ENCODE data around the gene PTCRA. TPM values are rescaled to one million over a fixed set of nuclear protein-coding genes. Genes with fewer than 3 reads are reported as not detected.

Gene PTCRA
- total RNA-seq, 1 donor from 2014 or later, result not detected

- DNase-seq, result no peak
These were observed 59.2 kb downstream of the PTCRA start for GRCh38 chr6:42974919-42975505.

Other genes starting within 250 kb of the PTCRA start
- 2.8 TPM for gene PRPH2, start 193.5 kb upstream of the PTCRA start, total RNA-seq
- gene TBCC, start 169.9 kb upstream of the PTCRA start, total RNA-seq, result 20.8 TPM
- 10.6 TPM for gene BICRAL, start 134.0 kb upstream of the PTCRA start, total RNA-seq
- 88.3 TPM for gene RPL7L1, start 36.4 kb upstream of the PTCRA start, total RNA-seq
- 18.1 TPM for gene CNPY3, start 13.4 kb downstream of the PTCRA start, total RNA-seq
- gene GNMT, start 44.7 kb downstream of the PTCRA start, total RNA-seq, result 0.20 TPM
- 13.1 TPM for gene PEX6, start 63.1 kb downstream of the PTCRA start, total RNA-seq
- 23.8 TPM for gene PPP2R5D, start 68.5 kb downstream of the PTCRA start, total RNA-seq
- gene MEA1, start 97.9 kb downstream of the PTCRA start, total RNA-seq, result 28.9 TPM
- gene KLHDC3, start 98.2 kb downstream of the PTCRA start, total RNA-seq, result 82.3 TPM
- gene RRP36, start 105.6 kb downstream of the PTCRA start, total RNA-seq, result 36.2 TPM
- 20.3 TPM for gene CUL7, start 137.8 kb downstream of the PTCRA start, total RNA-seq
- 17.3 TPM for gene MRPL2, start 143.4 kb downstream of the PTCRA start, total RNA-seq
- gene KLC4, start 143.6 kb downstream of the PTCRA start, total RNA-seq, result 15.6 TPM
- gene PTK7, start 160.3 kb downstream of the PTCRA start, total RNA-seq, result 121 TPM